ENCODE measurements around the gene RAB22A. TPM values are rescaled to one million over a fixed set of nuclear protein-coding genes. Genes with fewer than 3 reads are reported as not detected.
A peak's percentile ranks its signal among the peaks of the same experiment; 100 is the strongest.

Gene RAB22A
- 10 to 100 TPM; 14.7 to 14.8 TPM for total RNA-seq

GRCh38 chr20:58309591-58310290 is at the start of gene RAB22A:
Gene RAB22A, plus strand, starts transcription at chr20:58309715. Its CDS starts 262 bp downstream, at chr20:58309977.
- H3K4me1 Mint-ChIP-seq = peaks cover 68% of the 10 kb centered on the region
- CTCF ChIA-PET = no interaction called here
- H3K4me3 Mint-ChIP-seq = peak within 1 kb of the TSS; percentile 93
- H3K27ac Mint-ChIP-seq = peak within 1 kb of the TSS; percentile 82
- no peaks in the 10 kb centered on the region for H3K27me3 Mint-ChIP-seq
- POLR2A ChIA-PET = interaction anchor here (0.7 to 1.6 kb wide), 10 partner anchors 9 to 580 kb away, joined by 3 to 17 read pairs (median 3); partner anchors contain the start of genes STX16 and VAPB
- peaks cover 52% of the 10 kb centered on the region for H3K36me3 Mint-ChIP-seq (ENCODE audit: low read depth)
- DNase-seq = peak; percentile 86
- H3K9me3 Mint-ChIP-seq = no peaks in the 10 kb centered on the region

DNA sequence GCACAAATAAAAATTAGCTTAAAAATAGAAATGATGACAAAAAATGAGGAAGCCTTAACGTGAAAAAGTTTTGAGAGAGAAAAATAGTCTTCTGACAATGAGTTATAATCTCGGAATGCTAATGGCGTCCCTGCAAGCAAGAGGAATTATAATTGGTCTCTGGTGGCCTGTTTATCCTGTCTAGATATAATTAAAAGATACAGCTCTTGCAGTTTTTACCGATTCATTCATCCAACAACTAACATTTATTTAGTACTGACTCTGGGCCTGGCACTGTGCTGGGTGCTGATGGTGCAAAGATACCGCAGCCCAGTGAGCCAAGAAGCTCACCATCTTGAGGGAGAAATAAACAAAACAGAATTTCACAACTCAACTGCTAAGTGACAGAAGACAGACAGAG is 49.5 kb upstream of the RAB22A start:
- Mint-ChIP-seq H3K4me3 (no peak overlapping the region), H3K4me1 (peaks cover 4% of the 10 kb centered on the region), H3K36me3 (ENCODE audit: low read depth) (peaks cover 17% of the 10 kb centered on the region), H3K9me3 (no peaks in the 10 kb centered on the region), H3K27ac (no peak overlapping the region), H3K27me3 (no peaks in the 10 kb centered on the region)
- ChIA-PET CTCF (no interaction called here), POLR2A (no interaction called here)
- DNase-seq = no peak

DNA sequence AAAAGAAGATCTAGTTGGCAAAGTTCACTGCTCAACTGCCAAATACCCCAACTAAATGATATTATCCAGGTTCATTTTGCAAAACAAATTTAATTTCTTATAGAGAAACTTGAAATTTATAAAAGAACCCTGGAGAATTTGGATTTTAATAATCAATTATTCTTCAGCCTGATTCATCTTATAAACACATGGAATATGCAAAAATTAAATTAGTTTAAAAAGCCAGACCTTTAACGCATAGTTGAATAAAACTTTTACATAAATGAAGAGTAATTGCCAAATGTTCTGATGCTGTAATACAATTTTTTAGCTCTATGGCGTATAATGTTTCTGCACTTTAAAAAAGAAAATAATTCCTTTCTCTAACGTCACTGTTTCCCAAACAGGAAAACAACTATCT is 47.9 kb upstream of the RAB22A start:
- Mint-ChIP-seq H3K36me3 (ENCODE audit: low read depth) (peaks cover 17% of the 10 kb centered on the region), H3K4me3 (no peak overlapping the region), H3K4me1 (peaks cover 3% of the 10 kb centered on the region), H3K27me3 (no peaks in the 10 kb centered on the region), H3K9me3 (no peaks in the 10 kb centered on the region), H3K27ac (no peak overlapping the region)
- ChIA-PET CTCF (no interaction called here), POLR2A (interaction anchor here (1.2 kb wide), 1 partner anchor 127 kb away, joined by 3 read pairs; the partner anchor contains the start of gene VAPB)
- no peak for DNase-seq

DNA sequence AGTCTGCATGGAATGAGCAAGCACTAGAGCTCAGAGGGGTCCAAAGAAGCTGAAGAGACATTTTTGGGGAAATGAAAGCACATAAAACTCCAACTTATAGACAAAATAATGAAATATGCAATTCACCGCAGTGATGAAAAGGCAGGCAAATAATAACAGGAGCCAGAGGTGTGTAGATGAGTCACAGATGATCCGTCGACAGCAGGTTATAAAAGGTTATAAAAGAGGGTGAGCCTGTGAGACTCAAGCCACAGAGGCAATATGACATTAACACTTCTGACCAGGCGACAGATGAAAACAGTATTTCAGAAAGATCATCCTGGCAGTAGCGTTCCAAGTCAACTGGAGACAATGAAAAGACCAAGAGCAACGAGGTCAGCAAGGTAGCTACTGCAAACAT is 45.2 kb upstream of the RAB22A start:
- peaks cover 28% of the 10 kb centered on the region for H3K36me3 Mint-ChIP-seq (ENCODE audit: low read depth)
- CTCF ChIA-PET = no interaction called here
- POLR2A ChIA-PET = no interaction called here

GRCh38 chr20:58267389-58268215 is 41.9 kb upstream of the RAB22A start:
- ChIA-PET CTCF (interaction anchor here (0.9 kb wide), 1 partner anchor 384 kb away, joined by 3 read pairs; the partner anchor contains the start of gene STX16), POLR2A (interaction anchor here (0.6 kb wide), 2 partner anchors 174 to 360 kb away, joined by 3 read pairs; no protein-coding TSS in a partner anchor)
- Mint-ChIP-seq H3K36me3 (ENCODE audit: low read depth) (peaks cover 40% of the 10 kb centered on the region), H3K4me3 (no peak overlapping the region), H3K27me3 (no peaks in the 10 kb centered on the region), H3K27ac (no peak overlapping the region), H3K4me1 (peaks cover 35% of the 10 kb centered on the region), H3K9me3 (no peaks in the 10 kb centered on the region)
- no peak for DNase-seq

More for the DNA sequence above, 45.2 kb upstream of the RAB22A start:
- Mint-ChIP-seq H3K4me3 (no peak overlapping the region), H3K4me1 (peaks cover 21% of the 10 kb centered on the region), H3K27me3 (no peaks in the 10 kb centered on the region), H3K9me3 (no peaks in the 10 kb centered on the region), H3K27ac (no peak overlapping the region)
- DNase-seq = no peak

GRCh38 chr20:58268421-58268821 is 41.1 kb upstream of the RAB22A start:
- no peaks in the 10 kb centered on the region for H3K9me3 Mint-ChIP-seq

DNA sequence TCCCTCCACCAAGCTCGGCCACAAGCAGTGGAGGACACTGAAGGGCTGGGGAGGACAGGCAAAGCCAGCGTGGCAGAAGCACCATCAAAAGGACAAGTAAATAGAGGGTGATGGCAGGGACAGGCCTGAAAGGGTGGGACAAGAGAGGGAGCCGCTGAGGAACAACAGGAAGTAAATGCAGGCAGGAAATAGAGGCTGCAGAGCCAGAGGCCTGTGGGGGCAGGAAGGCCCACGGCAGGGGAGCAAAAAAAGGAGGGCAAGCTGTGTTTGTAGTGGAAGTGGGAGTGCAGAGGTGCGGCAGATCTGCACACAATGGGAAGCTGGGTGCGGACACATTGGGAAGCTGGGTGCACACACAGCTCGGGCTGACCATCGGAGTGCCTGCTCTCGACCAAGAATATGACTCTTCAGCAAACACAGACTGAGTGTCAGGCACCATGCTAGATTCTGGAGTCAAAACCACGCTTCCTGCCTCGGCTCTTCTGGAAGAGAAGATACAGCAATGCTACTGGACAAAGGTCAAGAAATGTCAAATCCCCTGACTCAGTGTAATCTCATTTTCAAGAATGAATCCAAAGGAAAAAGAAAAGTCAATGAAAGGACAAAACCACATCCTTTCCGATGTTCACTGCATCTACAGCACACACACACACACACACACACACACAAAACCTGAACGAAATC is 40.4 kb upstream of the RAB22A start:
- Mint-ChIP-seq H3K36me3 (ENCODE audit: low read depth) (peaks cover 45% of the 10 kb centered on the region), H3K4me1 (peaks cover 35% of the 10 kb centered on the region), H3K9me3 (no peaks in the 10 kb centered on the region), H3K27ac (peak overlapping the region; percentile 51), H3K4me3 (no peak overlapping the region), H3K27me3 (no peaks in the 10 kb centered on the region)
- DNase-seq = no peak
- CTCF ChIA-PET = interaction anchor here (0.6 kb wide), 1 partner anchor 32 kb away, joined by 3 read pairs; no protein-coding TSS in a partner anchor
- POLR2A ChIA-PET = no interaction called here

More at GRCh38 chr20:58268421-58268821, 41.1 kb upstream of the RAB22A start:
- Mint-ChIP-seq H3K27ac (peak overlapping the region; percentile 16), H3K27me3 (no peaks in the 10 kb centered on the region), H3K4me3 (no peak overlapping the region), H3K4me1 (peaks cover 35% of the 10 kb centered on the region), H3K36me3 (ENCODE audit: low read depth) (peaks cover 40% of the 10 kb centered on the region)
- ChIA-PET CTCF (interaction anchor here (0.6 kb wide), 1 partner anchor 31 kb away, joined by 3 read pairs; no protein-coding TSS in a partner anchor), POLR2A (interaction anchor here (0.6 kb wide), 1 partner anchor 361 kb away, joined by 3 read pairs; no protein-coding TSS in a partner anchor)
- DNase-seq = no peak

DNA sequence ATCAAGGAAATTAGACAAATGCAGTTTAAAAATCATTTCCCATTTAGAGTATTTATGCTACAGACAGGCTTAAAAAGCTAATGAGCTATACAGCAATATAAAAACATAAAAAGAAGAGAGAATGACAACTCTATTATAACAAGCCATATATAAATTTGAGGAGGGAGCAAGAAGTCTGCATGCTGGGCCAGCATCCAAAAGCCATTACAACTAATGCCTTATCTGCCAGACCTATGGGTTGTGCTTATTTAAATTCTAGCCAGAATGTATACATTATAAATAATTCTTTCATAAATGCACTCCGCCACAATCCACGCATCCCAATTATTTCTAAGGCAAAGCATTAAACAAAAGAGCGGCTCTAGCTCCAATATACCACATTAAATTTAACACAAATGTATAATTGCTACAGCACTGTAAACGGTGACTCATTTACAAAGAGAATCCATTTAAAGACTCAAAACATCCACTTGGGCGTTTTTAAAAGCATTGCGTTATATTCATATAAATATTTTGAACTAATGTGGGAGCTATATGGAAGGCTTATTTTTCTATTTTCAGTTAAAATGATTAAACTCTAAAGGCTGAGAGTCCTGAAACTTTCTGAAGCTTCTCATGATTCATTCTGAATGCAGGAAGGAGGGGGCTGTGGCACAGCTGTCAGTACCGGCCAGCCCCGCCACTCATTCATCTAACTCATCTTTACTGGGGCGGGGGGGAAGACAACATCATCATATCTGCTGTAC is 37.7 kb upstream of the RAB22A start:
- Mint-ChIP-seq H3K4me3 (no peak overlapping the region), H3K36me3 (ENCODE audit: low read depth) (peaks cover 56% of the 10 kb centered on the region), H3K27ac (no peak overlapping the region), H3K27me3 (no peaks in the 10 kb centered on the region), H3K9me3 (no peaks in the 10 kb centered on the region), H3K4me1 (peaks cover 35% of the 10 kb centered on the region)
- ChIA-PET POLR2A (no interaction called here), CTCF (no interaction called here)
- peak; percentile 22 for DNase-seq

GRCh38 chr20:58274384-58274783 is 35.1 kb upstream of the RAB22A start:
- CTCF ChIA-PET = no interaction called here
- peaks cover 13% of the 10 kb centered on the region for H3K4me1 Mint-ChIP-seq
- no peak for DNase-seq
- no peak overlapping the region for H3K27ac Mint-ChIP-seq
- H3K27me3 Mint-ChIP-seq = no peaks in the 10 kb centered on the region
- H3K9me3 Mint-ChIP-seq = no peaks in the 10 kb centered on the region
- POLR2A ChIA-PET = no interaction called here
- no peak overlapping the region for H3K4me3 Mint-ChIP-seq
- H3K36me3 Mint-ChIP-seq (ENCODE audit: low read depth) = peaks cover 39% of the 10 kb centered on the region

- ChIA-PET POLR2A (no interaction called here), CTCF (no interaction called here)
- no peak for DNase-seq
- H3K36me3 Mint-ChIP-seq (ENCODE audit: low read depth) = peaks cover 25% of the 10 kb centered on the region
- peaks cover 2% of the 10 kb centered on the region for H3K4me1 Mint-ChIP-seq
- no peak overlapping the region for H3K4me3 Mint-ChIP-seq
- H3K27me3 Mint-ChIP-seq = no peaks in the 10 kb centered on the region
- H3K9me3 Mint-ChIP-seq = no peaks in the 10 kb centered on the region
- H3K27ac Mint-ChIP-seq = no peak overlapping the region
Observed at GRCh38 chr20:58277107-58277506, 32.4 kb upstream of the RAB22A start.

DNA sequence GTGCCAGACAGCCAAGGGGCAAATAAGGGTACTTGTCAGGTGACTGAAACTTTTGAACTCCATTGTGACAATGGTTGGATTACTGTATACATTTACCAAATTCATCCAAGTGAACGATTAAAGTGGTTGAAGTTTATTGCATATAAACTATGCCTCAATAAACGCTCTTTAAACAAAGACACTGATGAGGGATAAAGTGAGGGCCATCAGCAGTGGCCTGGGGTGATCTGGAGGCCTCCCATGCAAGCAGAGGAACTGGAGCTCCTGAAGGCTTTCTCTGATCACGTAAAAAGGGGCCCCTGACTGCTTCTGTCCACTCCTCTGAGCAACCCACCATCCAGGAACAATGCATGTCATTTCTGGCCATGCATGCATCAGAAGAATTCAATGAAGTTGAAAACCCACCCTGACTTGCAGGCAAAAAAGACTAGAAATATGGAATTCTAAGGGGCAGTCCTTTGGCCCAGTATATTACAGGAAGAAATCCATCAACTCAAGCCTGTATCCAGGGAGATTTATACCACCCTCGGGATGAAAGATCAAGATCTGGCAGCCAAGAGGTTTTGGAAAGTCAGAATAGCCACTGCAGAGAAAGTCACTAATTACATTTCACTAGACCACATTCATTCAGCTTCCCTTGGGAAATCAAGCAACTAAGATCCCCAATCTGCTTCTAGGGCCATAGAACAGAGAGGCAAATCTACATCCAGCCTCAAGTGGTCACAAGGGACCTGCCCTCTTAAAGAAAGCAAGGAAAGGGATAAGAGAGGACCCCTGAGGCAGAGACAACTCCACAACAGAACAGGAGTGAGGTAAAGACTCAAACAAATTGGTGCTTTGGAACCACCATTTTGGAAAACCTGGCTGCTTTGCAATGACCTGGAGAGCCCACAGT is 31.7 kb upstream of the RAB22A start:
- DNase-seq = no peak
- Mint-ChIP-seq H3K4me3 (no peak overlapping the region), H3K4me1 (no peaks in the 10 kb centered on the region), H3K27ac (no peak overlapping the region), H3K27me3 (no peaks in the 10 kb centered on the region), H3K36me3 (ENCODE audit: low read depth) (peaks cover 24% of the 10 kb centered on the region), H3K9me3 (no peaks in the 10 kb centered on the region)
- ChIA-PET CTCF (no interaction called here), POLR2A (no interaction called here)

DNA sequence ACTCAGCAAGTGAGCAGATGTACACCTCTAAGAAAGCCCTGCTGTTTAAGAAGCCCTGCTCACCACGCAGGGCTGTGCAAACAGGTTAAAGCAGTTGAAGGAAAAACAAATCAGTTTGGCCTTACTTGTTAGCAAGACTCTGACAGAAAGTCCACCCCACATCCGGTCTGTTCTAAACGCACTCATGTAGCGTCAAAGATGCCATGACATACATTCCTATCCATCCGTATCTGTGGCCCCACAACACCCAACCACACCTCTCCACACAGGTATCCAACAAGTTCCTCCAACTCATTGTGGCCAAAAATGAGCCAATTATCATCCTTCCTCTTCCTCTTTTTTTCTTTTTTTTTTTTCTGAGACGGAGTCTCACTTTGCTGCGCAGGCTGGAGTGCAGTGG is 22.8 kb upstream of the RAB22A start:
- Mint-ChIP-seq H3K27me3 (no peaks in the 10 kb centered on the region), H3K36me3 (ENCODE audit: low read depth) (peaks cover 11% of the 10 kb centered on the region), H3K27ac (no peak overlapping the region), H3K4me3 (no peak overlapping the region), H3K4me1 (peaks cover 16% of the 10 kb centered on the region), H3K9me3 (no peaks in the 10 kb centered on the region)
- POLR2A ChIA-PET = no interaction called here
- CTCF ChIA-PET = no interaction called here
- DNase-seq = no peak

All from activated CD4-positive, alpha-beta memory T cell treated with anti-CD3 and anti-CD28 coated beads, Interleukin-2, amount 10 ng/mL, durations not matched to agents 7 days and 5 days (primary cell).